RPMI8226 (cell line): Measurements from ENCODE around the gene SYNDIG1L.
A peak's percentile ranks its signal among the peaks of the same experiment; 100 is the strongest.
"Not testable (repeated sequence)": the region's sequence is repeated elsewhere in the genome, so short reads cannot be mapped to it uniquely, and the experiment has no call there.

Experiments
- DNase-seq: peaks from one replicate; pipeline ENCODE4 v3.0.0-alpha.2; 2015

Gene SYNDIG1L

DNA sequence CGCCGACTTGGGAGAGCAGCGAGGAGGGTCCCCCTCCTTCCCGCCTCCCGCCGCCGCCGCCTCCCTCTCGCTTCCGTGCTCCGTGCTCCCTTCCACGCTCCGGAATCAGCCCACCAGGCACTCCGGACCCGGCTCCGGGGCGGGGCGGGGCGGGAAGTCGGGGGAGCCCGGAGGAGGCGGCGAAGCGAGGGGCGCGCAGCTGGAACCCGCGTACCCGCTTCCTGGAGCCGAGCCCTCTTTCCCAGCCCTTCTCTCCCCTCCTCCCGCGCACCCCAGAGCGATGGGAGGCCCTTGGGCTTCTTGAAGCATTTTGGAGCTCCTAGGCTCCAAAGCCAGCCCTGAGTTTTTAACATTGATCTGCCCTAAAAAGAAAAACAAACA lies at the start of gene SYNDIG1L:
SYNDIG1L (minus strand) TSS at position 9 of the 381 bp plus-strand sequence. CDS start 16,466 bp downstream, outside the sequence.
- no peak for DNase-seq

DNA sequence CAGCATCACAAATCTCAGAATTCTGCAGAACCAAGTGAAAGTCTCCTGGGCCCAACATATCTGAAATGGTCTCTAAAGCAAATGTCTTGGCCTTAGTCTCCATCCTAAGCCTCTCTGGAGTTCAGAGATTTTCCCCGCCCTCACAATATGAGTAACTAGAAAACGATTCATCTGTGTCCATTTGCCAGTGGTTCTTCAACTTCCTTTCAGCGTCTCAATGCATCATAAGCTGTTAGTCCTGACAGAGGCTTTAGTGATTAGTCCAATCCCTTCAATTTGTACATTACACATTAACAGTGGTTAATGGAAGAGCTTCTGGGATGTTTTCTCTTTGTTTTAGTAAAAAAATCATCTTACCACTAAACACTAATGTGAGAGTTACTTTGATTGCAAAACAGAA lies 49.7 kb upstream of the SYNDIG1L start:
- DNase-seq = no peak

DNA sequence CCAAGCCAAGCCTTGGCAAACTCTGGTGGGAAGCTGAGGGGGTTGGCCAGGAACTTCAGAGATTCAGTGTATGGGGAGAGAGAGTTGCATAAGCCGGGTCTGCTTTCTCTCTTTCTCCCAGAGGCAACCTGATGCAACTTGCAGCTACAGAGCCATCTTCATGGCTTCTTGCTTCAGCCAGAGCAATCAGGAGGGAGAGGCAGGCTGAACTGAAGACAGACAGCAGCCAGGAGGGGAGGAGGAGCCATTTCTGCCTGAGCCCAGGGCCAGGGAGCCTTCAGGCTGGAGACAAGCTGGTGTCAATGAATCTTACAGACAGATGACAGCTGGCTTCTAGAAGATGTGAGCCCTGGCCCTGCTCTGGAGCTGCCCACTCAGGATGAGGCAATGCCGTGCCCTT lies 48.4 kb upstream of the SYNDIG1L start:
- no peak for DNase-seq

DNA sequence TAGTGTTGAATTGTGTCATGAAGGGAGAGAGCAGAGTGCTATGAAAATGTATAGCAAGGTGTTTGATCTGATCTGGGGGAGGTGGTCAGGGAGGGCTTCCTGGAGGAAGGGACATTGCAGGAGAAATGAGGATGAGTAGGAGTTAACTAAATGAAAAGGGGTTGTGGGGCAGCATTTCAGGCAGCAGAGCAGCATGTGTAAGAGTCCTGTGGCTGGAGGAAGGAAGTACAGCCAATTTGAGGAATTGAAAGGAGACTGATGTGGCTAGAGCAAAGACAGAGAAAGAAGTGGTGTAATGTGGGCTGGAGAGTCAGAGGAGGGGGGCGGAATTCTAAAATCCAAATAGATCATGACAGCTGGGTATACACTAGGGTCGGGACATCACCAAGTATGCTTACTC lies 46.6 kb upstream of the SYNDIG1L start:
- no peak for DNase-seq

DNA sequence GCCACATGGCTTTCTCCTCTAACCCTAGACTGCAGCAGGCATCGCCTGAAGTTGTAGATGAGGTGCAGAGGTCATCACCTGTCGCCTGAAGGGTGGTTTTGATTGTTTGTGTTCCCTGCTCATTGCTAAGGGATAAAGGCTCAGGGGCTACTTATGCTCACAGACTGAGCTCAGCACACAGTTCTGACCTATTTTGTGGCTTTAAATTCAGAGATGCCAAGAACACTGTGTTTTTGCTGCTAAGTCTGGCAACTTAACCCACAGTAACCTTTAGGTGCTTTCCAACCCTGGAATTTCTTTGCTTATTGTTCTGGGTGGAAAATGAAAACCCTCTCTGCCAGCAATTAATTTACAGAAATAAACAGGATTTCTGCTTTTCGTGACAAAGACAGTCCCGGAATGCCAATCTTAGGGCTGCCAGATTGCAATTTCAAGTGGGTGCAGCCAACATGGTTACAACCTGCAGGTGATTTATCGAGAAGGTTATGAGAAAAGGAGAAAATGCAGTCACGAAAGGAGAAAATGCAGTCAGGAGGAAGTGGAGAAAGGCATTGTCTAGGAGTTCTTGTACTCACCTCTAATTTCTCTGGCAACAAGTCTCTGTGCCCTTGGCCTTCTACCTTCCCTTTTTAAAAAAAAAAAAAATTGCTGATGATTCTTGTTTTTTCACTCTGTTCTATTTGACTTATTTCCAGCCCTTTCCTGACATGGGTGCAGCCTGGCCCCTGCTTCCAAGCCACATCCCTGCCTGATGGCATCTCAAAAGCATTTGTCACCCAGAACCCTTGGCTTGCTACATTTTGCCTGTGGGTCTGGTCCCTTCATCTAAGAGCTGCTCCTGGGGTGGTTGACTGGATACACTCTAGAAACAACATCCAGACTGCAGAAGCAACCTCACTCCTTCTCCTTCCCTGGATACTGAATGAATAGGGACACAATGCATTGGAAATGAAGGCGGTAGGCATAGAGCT lies 43.8 kb upstream of the SYNDIG1L start:
- DNase-seq = no peak

DNA sequence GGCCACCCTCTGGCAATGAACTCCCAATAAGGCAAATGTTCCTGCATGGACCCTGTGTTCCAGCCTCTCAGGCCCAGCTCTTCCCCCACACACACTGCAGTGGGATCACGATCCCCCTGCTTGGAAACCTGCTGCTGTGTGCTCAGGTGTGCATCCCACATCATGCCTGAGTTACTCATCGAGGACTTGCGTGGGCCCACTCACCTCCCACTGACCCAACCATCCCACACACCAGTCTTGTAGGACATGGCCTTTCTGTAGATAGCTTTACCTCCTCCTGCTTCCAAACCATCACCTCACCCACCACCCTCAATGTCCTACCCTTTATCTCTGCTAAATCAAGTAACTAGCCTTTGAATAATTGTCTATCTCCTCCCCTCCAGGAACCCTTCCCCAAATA lies 42.5 kb upstream of the SYNDIG1L start:
- DNase-seq = no peak

DNA sequence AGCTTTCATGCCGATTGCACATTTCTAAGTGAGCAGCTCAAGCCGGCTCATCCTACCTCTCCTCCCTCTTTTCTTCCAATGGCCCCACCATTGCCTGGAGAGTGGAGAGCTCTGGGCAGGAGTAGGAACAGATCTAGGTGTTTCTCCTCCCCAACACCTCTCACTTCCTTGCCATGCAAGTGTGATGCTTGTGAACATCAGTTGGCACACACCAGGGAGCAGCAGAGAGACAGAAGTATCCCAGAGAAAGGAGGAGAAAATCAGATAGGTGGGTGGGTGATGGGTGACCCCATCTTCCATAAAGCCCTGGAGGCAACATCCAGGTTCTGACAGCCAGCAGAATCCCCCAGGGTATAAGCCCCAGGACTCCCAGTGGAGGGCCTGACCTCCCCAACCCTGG lies 39.3 kb upstream of the SYNDIG1L start:
- DNase-seq = no peak

DNA sequence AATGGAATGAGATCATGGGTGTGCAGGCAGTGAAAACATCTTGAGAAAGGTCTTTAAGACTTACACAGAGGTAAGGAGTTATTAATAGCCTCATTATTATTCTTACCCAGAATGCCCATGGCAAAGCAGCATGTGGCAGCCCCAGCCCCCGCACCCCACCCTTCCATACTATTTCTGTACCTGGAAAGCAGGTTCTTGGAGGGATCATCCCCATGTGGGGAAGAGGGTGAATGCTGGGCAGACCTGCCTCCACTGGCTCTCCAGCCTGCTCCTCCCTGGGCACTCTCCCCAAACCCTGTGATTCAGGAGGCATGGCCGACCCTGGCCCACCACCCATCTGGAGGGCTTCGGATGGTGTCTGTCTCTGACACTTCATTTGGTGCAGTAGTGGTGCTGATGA lies 38.8 kb upstream of the SYNDIG1L start:
- no peak for DNase-seq

DNA sequence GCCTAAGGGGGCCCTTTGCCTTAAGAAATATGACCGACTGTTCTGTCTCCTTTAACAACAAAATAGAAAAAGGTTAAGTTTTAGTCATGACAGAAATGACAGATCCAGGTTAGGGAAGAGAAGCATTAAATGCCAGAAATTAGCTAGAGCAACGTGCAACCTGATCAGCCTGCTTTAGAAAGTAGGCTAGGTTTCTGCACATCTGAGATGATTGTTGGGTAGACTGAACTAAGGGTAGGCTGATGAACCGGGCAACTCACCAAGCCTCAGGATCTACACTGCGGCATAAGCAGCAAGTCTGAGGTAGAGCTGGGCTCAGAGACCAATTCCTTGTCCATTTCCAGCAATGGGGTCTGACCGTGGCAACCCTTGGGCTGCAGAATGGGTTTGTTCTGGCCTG lies 37.7 kb upstream of the SYNDIG1L start:
- DNase-seq = no peak

DNA sequence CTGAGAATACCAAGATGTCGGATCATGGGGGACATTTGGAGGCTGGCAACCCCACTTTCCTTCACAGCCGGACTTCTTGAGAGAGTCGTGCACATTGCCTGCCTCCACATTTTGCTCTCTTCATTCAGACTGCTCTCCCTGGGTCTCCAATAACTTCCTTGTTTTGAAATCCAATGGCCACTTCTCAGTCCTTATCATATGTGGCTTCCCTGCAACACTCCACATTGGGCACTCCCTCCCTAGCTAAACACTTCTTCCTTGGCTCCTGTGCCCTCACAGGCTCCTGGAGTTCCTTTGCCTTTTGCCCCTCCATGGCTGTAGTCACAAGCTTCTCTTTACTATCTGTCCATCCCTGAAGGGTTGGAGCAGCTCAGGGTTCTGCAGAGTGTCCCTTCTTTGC lies 37.0 kb upstream of the SYNDIG1L start:
- no peak for DNase-seq

DNA sequence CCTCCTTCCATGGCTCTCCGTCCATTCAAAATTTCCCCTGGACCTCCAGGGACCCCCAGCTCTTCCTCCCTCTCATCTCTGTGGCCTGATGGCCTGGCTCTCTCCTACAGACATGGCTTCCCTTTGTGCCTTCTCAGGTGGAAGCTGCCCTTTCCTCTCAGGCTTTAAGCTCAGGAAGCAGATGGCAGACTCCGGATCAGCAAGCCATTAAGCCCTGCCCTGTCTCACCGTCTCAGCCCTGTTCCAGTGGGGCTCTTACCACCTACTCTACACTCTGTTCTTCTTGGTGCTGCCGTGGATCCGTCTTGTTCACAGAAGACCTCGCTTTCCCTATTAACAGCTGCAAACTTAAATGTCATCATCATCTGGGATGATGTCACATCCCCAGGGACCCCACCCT lies 34.0 kb upstream of the SYNDIG1L start:
- DNase-seq = no peak

DNA sequence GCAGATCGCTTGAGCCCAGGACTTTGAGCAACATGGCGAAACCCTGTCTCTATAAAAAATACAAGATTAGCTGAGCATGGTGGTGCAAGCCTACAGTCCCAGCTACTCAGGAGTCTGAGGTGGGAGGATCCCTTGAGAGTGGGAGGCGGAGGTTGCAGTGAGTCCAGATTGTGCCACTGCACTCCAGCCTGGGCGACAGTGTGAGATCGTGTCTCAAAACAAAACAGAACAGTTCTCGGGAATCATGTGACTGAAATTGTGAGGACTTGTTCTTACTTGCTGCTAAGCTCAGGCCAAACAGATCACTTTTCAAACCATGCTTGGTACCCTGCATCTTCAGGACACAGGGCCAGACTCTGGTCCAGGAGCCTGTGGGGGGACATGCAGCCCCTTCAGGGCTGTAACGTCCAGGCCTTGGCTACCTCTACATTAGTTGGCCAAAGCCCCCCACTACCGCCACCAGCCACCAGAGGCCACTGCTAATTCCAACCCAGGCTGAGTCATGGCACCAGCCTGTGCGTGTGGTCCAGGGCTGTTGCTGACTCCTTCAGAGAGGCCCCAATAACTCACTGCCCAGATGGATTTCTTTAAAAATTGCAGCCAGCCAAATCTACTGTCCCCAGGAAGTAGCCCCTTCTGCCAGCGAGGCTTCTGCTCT lies 33.4 kb upstream of the SYNDIG1L start:
- DNase-seq = peak; percentile 47

DNA sequence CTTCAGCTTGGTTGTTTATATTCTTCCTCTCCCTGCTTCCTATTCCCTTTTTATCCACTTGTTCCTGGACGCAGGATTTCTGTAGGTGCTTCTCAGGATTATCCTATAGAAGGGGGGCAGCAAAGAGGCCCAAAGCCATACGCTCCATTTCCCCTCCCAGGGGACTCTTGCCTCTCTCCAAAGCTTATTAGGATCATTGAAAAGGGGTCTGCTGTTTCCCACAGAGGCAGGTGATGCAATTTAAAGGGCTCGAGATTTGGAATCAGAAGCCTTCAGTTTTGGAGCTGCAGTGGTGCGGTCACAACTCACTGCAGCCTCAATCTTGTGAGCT lies 31.5 kb upstream of the SYNDIG1L start:
- no peak for DNase-seq

DNA sequence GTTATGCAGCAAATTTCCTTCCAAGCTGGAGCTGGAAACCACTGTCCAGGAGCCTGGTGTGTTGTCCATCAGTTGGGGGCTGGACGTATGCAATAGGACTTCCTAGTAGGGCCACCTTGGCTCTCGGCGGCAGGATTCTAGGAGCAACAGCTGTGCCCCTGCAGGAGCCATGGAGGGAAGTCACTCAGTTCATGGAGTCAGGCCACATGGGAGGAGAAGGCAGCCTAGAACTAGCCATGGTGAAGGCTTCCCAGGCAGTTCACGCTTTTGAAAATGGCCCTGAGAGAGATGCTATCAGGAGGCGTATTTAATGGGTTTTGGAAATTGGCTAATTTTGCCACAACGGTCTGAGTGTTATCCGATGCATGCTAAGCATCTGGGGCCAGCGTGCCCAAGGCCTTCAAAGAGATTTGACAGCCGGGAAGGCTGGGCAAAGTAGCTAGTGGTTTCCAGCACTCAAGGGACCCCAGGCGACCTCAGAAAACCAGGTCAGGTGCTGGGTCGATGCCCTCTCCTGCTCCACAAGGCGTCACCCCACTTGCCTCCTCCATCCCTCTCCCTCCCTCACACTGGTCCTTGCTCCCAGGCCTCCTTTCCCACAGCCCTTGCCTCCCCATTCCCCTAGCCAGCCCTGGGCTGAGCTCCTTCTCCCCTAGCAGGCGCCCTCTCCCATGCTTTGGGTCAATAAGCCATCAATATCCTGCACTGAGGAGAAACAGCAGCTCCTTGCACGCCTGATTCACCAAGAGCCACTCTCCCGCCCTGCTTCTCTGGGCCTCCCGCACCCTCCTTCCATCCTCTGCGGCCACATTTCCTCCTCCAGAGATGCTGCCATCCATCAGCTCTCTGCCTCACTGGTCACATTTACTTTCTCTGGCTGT lies 30.9 kb upstream of the SYNDIG1L start:
- DNase-seq = no peak

DNA sequence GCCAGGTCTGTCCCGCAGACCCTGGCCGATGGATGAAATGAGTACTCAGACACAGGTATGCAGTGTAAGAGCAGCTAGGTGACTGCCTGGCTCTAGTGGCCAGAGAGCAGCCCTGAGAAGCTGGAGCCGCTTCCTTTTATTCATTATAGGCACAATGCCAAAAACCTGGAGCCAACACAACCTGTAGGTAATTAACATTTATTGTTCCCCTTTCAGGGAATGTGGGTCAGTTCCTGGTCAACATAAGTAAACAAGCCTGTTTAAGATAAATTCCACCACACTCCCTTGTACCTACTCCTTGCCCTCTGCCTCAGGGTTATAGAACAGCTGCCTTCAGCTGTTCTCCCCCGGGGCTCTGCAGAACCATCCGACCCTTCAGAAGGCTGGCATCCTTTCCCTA lies 28.4 kb upstream of the SYNDIG1L start:
- not testable (repeated sequence) for DNase-seq

DNA sequence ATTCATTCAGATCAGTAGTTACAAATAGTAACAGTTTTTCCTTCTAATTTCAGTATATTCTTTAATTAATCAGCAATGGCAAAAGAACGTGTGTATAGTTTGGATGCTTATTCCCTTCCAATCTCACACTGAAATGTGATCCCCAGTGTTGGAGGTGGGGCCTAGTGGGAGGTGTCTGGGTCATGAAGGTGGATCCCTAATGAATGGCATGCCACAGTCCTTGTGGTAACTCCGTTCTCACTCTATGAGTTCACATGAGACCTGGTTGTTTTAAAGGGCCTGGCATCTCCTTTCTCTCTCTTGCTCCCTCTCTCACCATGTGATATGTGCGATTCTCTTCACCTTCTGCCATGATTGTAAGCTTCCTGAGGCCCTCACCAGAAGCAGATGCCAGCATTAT lies 18.9 kb upstream of the SYNDIG1L start:
- no peak for DNase-seq

DNA sequence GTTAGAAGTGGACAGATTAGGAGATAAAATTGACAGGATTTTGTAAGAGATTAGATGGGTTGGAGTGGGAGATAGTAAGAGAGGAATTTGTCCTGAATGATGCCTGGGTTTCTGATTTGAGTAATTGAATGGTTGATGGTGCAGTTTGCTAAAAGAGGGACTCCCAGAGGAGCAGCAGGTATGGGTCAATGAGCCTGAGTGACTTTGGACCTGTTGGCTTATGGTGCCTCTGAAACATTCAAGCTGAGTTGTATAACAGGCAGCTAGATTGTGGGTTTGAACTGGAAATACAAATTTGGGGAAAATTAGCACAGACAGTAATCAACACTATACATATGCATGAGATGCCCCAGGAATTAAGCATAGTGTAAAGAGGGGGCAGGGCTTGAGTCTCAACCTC lies 16.7 kb upstream of the SYNDIG1L start:
- no peak for DNase-seq

DNA sequence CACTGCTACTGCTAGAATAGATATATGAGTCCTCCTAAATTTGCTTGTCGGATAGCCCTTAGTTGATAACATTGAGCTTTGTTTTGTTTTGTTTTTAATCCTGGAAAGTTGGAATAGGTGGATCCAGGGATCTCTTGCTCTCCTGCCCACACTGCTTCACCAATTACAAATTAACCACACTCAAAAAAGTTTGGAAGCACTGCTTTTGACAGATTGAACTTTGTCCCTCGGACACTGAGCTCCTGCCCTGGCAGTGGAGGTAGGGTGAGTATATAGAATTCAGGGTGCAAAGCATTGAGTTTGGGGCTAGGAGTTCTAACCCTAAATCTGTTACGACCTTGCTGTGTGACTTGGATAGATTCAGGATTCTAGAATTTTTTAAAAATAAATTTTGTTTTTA lies 15.1 kb upstream of the SYNDIG1L start:
- no peak for DNase-seq

DNA sequence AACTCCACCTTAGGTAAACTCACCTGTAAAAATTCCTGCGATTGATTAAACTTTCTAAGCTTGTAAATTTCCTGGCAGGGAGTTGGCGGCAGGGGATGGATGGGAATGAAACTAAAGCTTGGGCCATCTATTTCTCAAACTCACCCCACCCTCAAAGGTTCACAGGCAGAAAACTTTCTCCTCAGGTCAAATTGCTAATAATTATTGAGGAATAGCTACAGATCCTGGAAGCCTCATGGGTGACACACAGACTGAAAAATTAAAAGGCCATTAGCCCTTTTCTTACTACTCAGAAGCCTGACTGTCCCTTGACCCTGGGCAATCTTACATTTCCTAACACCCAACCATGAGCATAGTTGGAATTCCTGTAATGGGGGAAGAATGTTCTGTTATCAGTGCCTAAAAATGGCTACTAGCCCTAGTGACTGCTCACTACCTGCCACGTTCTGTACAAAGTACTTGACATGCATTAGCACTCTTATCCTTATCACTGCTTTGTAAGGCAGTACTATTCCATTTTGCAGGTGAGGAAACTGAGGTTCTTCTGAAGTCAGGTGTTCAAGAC lies 12.4 kb upstream of the SYNDIG1L start:
- DNase-seq = no peak

DNA sequence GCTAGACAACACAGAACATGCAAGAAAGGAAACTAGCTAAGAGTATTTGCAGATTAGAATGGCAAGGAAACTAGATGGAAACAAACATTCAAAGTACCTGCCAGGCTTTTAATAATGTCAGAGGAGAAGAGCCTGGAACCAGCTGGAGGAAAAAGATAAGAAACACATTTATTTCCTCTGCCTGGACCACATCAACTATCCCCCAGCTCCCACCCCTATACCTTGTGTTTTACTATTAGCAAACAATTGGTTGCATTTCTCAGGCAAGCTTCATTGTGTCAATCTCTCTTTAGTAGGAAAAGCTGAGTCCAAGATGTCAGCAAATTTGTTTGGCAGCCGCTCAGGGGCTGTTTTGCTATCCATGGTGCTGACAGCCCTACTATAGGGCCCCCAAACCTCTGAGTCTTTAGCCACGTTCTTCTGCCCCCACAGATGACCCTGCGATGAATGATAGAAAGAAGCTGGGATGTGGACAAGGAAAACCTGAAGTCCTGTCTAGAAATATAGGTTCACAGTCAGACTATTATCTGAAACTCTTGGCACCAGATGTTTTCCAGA lies 11.6 kb upstream of the SYNDIG1L start:
- DNase-seq = no peak

DNA sequence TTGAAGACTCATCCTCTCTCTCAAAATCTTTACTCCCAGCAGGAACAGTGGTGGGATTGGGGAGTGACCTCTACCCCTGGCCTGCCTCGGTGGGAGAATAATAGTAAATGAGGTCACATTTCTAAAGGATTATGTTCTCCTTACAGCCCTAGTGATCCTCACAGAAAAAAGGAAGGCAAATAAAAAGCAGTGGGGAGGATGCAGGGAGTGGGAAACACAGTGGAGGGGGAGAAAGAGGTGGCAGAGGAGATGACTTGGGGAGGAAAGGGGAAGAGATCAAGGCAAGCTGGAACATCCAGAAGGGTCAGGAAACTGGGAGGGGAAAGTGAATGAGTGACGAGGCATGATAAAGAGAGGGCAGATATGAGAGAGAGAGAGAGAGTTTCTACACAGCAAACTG lies 8.3 kb upstream of the SYNDIG1L start:
- DNase-seq = no peak

DNA sequence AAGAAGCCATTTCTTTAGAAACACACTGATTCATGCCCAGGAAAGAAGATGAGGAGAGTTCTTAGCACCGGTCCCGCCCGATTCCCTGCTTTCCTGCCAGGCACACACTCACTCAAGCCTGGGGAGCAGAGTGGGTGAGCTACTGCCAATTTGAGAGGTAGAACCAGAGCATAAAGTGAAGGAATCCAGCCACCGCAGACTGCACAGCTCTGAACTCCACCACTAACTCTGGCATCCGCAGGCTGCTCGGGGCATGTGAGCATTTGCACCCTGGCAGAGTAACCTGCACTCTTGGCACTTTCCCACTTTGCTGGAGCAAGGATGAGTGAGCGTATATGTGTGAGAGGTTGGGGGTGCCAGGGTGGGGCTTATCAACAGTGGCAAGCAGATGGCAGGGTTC lies 4.0 kb upstream of the SYNDIG1L start:
- no peak for DNase-seq

DNA sequence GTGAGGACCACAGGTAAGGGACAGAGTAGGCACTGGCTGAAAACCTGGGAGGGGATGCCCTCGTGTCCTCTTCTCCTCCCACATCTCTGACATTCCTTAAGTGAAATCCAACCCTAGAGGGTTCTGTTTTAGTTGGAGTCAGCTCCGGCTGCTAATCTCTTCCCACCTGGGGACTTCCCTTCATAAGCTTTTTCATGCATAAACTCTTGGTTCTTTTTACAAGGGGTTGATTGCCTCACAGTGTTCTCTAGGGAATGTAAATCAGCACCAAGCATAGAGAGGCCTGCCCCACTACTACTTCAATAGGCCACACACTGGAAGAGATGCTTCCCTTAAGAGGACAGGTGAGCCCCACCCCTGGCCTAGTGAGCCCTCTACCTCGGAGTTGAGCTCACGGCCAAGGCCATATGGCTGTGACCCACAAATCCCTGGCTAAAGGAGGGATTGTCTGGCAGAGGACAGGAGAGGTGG lies 3.2 kb upstream of the SYNDIG1L start:
- DNase-seq = no peak
